ENCODE measurements around the gene NDUFA11. TPM values are rescaled to one million over a fixed set of nuclear protein-coding genes. Genes with fewer than 3 reads are reported as not detected.

NDUFA11 gene
- total and polyA plus RNA-seq, 2 of the 13 experiments (the other 11 are each of a cell fraction or from before 2014, with no cell fraction given) = 286 to 378 TPM

DNA sequence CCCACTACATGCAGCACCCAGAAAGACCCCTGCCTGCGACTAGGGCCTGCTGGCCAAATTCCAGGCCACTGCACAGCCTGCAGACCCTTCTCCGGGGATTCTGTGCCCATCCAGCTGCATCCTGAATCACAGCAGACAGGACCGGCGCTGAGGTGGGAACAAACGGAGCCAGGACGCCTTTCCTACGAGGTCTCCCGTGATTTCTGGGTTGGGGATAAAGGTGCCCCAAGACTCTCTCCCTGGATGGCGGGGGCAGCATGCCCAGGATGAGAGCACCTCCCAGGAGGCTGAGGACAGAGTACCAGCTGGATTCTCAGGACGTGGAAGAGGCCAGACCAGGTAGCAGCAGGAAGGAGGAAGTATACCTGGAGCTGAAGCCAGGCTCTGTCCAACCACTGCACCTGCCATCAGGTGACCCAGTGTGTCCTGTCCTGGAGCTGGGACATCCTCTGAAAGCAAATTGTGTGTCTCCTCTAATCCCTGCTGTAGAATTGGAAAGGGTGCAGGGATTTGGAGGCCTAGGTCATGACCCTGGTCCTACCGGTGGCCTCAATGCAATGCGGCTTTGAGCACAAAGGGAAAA, 29.9 kb downstream of the NDUFA11 start:
- no peaks in the 10 kb centered on the region for H3K27me3 ChIP-seq (ENCODE audit: control insufficient read depth in 1 of 2, insufficient read depth in 2 of 2, low read length in 2 of 2)
- WGBS (ENCODE audit: low lambda C conversion rate) = 90% methylated on average over 7 of the region's 12 CpGs
- no peaks in the 10 kb centered on the region for H3K36me3 ChIP-seq (replicated peaks in 1 of 2; ENCODE audit: control insufficient read depth in 1 of 2, insufficient read depth in 2 of 2, low read length in 2 of 2)
- BruUV-seq (replicated peaks) = no TSS peak
- H3K4me3 ChIP-seq (replicated peaks in 1 of 3; ENCODE audit: insufficient read depth in 1 of 3, low read depth in 2 of 3, low read length in 3 of 3) = no peak overlapping the region
- H3K4me1 ChIP-seq (ENCODE audit: insufficient read depth, low read length) = peaks cover 95% of the 10 kb centered on the region
- ATAC-seq = no peak
- in situ Hi-C loops (cut with HindIII; ENCODE audit: extremely low pct_ligation_motif_present, low pct_unique_long_range_greater_than_20kb) (no loop called here), intact Hi-C loops (cut with micrococcal nuclease; ENCODE audit: unreplicated experiment) (loop anchor here (5.0 kb wide), 1 partner anchor 46 kb away; no protein-coding TSS in a partner anchor)
- H3K4me2 ChIP-seq (ENCODE audit: low read depth, low read length) = no peak overlapping the region
- ChIA-PET POLR2A (interaction anchor here (5.0 kb wide), 1 partner anchor 46 kb away, joined by 54 read pairs; no protein-coding TSS in a partner anchor), CTCF (ENCODE audit: low intra/inter-chr PET ratio, low total read pairs) (no interaction called here)
- H3K9ac ChIP-seq (ENCODE audit: insufficient read depth, low read depth, low read length) = no peak overlapping the region
- no peak overlapping the region for H2AFZ ChIP-seq (ENCODE audit: low read length)
- H4K20me1 ChIP-seq (ENCODE audit: insufficient read depth, low read length) = no peaks in the 10 kb centered on the region
- no peak for FAIRE-seq
- no peak for DNase-seq (ENCODE audit: low spot score)
- H3K27ac ChIP-seq (ENCODE audit: extremely low read length, insufficient read depth, low read length) = peak overlapping the region; percentile 38
- H3K9me3 ChIP-seq (ENCODE audit: low read length) = no peaks in the 10 kb centered on the region
- H3K79me2 ChIP-seq (ENCODE audit: insufficient read depth, low read length) = no peaks in the 10 kb centered on the region
- TF ChIP-seq, protein P1, sequence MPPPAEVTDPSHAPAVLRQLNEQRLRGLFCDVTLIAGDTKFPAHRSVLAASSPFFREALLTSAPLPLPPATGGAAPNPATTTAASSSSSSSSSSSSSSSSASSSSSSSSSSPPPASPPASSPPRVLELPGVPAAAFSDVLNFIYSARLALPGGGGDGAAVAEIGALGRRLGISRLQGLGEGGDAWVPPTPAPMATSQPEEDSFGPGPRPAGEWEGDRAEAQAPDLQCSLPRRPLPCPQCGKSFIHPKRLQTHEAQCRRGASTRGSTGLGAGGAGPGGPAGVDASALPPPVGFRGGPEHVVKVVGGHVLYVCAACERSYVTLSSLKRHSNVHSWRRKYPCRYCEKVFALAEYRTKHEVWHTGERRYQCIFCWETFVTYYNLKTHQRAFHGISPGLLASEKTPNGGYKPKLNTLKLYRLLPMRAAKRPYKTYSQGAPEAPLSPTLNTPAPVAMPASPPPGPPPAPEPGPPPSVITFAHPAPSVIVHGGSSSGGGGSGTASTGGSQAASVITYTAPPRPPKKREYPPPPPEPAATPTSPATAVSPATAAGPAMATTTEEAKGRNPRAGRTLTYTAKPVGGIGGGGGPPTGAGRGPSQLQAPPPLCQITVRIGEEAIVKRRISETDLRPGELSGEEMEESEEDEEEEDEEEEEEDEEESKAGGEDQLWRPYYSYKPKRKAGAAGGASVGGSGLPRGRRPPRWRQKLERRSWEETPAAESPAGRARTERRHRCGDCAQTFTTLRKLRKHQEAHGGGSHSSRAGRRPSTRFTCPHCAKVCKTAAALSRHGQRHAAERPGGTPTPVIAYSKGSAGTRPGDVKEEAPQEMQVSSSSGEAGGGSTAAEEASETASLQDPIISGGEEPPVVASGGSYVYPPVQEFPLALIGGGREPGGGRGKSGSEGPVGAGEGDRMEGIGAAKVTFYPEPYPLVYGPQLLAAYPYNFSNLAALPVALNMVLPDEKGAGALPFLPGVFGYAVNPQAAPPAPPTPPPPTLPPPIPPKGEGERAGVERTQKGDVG (CRISPR knock-in tag; IDR thresholded peaks at IDR 0.05; ENCODE audit: borderline replicate concordance) = 0 out of 2 replicates have a peak, but pooled peaks have one; percentile 60
- TF ChIP-seq ZNF333 (CRISPR knock-in tag; IDR thresholded peaks at IDR 0.05; ENCODE audit: borderline replicate concordance) = 0 out of 2 replicates have a peak, but pooled peaks have one; percentile 60
- no peak for TF ChIP-seq ZKSCAN8 (CRISPR knock-in tag; IDR thresholded peaks at IDR 0.05; ENCODE audit: borderline replicate concordance)
- no peak for TF ChIP-seq HNRNPUL1 (IDR thresholded peaks at IDR 0.05; ENCODE audit: low read depth, low read length)
- 0 out of 2 replicates have a peak, but pooled peaks have one; percentile 23 for TF ChIP-seq ADNP (CRISPR knock-in tag; IDR thresholded peaks at IDR 0.05)
- TF ChIP-seq ZNF839 (CRISPR knock-in tag; IDR thresholded peaks at IDR 0.05; ENCODE audit: borderline replicate concordance) = 0 out of 2 replicates have a peak, but pooled peaks have one; percentile 60
- TF ChIP-seq, protein P2, sequence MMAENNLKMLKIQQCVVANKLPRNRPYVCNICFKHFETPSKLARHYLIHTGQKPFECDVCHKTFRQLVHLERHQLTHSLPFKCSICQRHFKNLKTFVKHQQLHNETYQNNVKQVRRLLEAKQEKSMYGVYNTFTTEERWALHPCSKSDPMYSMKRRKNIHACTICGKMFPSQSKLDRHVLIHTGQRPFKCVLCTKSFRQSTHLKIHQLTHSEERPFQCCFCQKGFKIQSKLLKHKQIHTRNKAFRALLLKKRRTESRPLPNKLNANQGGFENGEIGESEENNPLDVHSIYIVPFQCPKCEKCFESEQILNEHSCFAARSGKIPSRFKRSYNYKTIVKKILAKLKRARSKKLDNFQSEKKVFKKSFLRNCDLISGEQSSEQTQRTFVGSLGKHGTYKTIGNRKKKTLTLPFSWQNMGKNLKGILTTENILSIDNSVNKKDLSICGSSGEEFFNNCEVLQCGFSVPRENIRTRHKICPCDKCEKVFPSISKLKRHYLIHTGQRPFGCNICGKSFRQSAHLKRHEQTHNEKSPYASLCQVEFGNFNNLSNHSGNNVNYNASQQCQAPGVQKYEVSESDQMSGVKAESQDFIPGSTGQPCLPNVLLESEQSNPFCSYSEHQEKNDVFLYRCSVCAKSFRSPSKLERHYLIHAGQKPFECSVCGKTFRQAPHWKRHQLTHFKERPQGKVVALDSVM (CRISPR knock-in tag; IDR thresholded peaks at IDR 0.05) = 0 out of 2 replicates have a peak, but pooled peaks have one; percentile 7
- TF ChIP-seq ZNF350 (CRISPR knock-in tag; IDR thresholded peaks at IDR 0.05; ENCODE audit: borderline replicate concordance, low read depth) = peak; percentile 12; the same call in 1 of the 2 replicates
- TF ChIP-seq, protein P3, sequence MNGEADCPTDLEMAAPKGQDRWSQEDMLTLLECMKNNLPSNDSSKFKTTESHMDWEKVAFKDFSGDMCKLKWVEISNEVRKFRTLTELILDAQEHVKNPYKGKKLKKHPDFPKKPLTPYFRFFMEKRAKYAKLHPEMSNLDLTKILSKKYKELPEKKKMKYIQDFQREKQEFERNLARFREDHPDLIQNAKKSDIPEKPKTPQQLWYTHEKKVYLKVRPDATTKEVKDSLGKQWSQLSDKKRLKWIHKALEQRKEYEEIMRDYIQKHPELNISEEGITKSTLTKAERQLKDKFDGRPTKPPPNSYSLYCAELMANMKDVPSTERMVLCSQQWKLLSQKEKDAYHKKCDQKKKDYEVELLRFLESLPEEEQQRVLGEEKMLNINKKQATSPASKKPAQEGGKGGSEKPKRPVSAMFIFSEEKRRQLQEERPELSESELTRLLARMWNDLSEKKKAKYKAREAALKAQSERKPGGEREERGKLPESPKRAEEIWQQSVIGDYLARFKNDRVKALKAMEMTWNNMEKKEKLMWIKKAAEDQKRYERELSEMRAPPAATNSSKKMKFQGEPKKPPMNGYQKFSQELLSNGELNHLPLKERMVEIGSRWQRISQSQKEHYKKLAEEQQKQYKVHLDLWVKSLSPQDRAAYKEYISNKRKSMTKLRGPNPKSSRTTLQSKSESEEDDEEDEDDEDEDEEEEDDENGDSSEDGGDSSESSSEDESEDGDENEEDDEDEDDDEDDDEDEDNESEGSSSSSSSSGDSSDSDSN (CRISPR knock-in tag; IDR thresholded peaks at IDR 0.05) = 0 out of 2 replicates have a peak, but pooled peaks have one; percentile 28
- TF ChIP-seq, protein P4, sequence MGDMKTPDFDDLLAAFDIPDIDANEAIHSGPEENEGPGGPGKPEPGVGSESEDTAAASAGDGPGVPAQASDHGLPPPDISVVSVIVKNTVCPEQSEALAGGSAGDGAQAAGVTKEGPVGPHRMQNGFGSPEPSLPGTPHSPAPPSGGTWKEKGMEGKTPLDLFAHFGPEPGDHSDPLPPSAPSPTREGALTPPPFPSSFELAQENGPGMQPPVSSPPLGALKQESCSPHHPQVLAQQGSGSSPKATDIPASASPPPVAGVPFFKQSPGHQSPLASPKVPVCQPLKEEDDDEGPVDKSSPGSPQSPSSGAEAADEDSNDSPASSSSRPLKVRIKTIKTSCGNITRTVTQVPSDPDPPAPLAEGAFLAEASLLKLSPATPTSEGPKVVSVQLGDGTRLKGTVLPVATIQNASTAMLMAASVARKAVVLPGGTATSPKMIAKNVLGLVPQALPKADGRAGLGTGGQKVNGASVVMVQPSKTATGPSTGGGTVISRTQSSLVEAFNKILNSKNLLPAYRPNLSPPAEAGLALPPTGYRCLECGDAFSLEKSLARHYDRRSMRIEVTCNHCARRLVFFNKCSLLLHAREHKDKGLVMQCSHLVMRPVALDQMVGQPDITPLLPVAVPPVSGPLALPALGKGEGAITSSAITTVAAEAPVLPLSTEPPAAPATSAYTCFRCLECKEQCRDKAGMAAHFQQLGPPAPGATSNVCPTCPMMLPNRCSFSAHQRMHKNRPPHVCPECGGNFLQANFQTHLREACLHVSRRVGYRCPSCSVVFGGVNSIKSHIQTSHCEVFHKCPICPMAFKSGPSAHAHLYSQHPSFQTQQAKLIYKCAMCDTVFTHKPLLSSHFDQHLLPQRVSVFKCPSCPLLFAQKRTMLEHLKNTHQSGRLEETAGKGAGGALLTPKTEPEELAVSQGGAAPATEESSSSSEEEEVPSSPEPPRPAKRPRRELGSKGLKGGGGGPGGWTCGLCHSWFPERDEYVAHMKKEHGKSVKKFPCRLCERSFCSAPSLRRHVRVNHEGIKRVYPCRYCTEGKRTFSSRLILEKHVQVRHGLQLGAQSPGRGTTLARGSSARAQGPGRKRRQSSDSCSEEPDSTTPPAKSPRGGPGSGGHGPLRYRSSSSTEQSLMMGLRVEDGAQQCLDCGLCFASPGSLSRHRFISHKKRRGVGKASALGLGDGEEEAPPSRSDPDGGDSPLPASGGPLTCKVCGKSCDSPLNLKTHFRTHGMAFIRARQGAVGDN (CRISPR knock-in tag; IDR thresholded peaks at IDR 0.05) = peak; percentile 35; the same call in 1 of the 2 replicates
